SU-DHL-6 (cell line): ENCODE data around the gene ANKRD33B.
"Not testable (repeated sequence)": the region's sequence is repeated elsewhere in the genome, so short reads cannot be mapped to it uniquely, and the experiment has no call there.

Experiments used
- H2AFZ ChIP-seq: fragments of 200-600 bp; sonication (generic); 2 replicates; pipeline ENCODE4 v1.6.1; 2014; ENCODE audit warnings: low read depth, mild to moderate bottlenecking, moderate library complexity, mixed read lengths, antibody characterized with exemption, low read length; ENCODE audit not compliant: severe bottlenecking
- H3F3A ChIP-seq: fragments of 200-600 bp; shearing (Covaris generic); 2 replicates; pipeline ENCODE4 v1.6.0; 2016; ENCODE audit warnings: antibody characterized with exemption, mild to moderate bottlenecking; ENCODE audit not compliant: insufficient read depth
- H3K27ac ChIP-seq: fragments of 200-600 bp; sonication (generic); 2 replicates; pipeline ENCODE4 v1.5.1; 2016; ENCODE audit warnings: low read depth, mild to moderate bottlenecking, low read length, moderate library complexity, mixed read lengths
- H3K27me3 ChIP-seq: fragments of 200-600 bp; sonication (generic), shearing (Covaris generic); 2 replicates; pipeline ENCODE4 v1.6.0; 2014; ENCODE audit warnings: mild to moderate bottlenecking, low read length
- H3K36me3 ChIP-seq: fragments of 200-600 bp; sonication (generic); 2 replicates; pipeline ENCODE4 v1.6.1; 2014; ENCODE audit warnings: mild to moderate bottlenecking, low read length, mixed read lengths
- H3K4me2 ChIP-seq: fragments of 300-600, 200-600 bp; shearing (Covaris generic), sonication (generic); 2 replicates; pipeline ENCODE4 v1.6.0; 2014; ENCODE audit warnings: low read length, low read depth, mild to moderate bottlenecking; ENCODE audit not compliant: poor library complexity, severe bottlenecking
- H3K4me3 ChIP-seq: fragments of 200-600 bp; sonication (generic); 2 replicates; pipeline ENCODE4 v1.5.1; 2014; ENCODE audit warnings: antibody characterized with exemption, low read length, mild to moderate bottlenecking, mixed read lengths; ENCODE audit not compliant: insufficient read depth, poor library complexity, severe bottlenecking
- H3K79me2 ChIP-seq: fragments of 200-600 bp; sonication (generic); 2 replicates; pipeline ENCODE4 v1.6.1; 2014; ENCODE audit warnings: mild to moderate bottlenecking, low read length, moderate library complexity; ENCODE audit not compliant: insufficient read depth
- H3K9ac ChIP-seq: fragments of 200-600 bp; sonication (generic); 2 replicates; pipeline ENCODE4 v1.7.0; 2014; ENCODE audit warnings: mild to moderate bottlenecking, low read length
- H3K9me2 ChIP-seq: fragments of 200-600 bp; sonication (generic); replicated peaks from 2 replicates; pipeline ENCODE4 v1.6.1; 2014; ENCODE audit warnings: low read length; ENCODE audit not compliant: insufficient read depth
- H3K9me3 ChIP-seq: fragments of 200-600 bp; sonication (generic); 2 replicates; pipeline ENCODE4 v1.6.1; 2014; ENCODE audit warnings: low read length, mixed read lengths; ENCODE audit not compliant: insufficient read depth
- H4K20me1 ChIP-seq: fragments of 200-600 bp; sonication (generic); 2 replicates; pipeline ENCODE4 v1.6.1; 2014; ENCODE audit warnings: low read depth, mild to moderate bottlenecking, antibody characterized with exemption, low read length, moderate library complexity, mixed read lengths
- EZH2phosphoT487 ChIP-seq: fragments of 200-600 bp; sonication (generic), shearing (Covaris generic); conservative IDR thresholded peaks from 2 replicates; pipeline ENCODE4 v1.6.1; 2018; ENCODE audit warnings: mild to moderate bottlenecking, antibody characterized with exemption, low read length, moderate library complexity, mixed read lengths
- TF ChIP-seq, protein P1 (sequence below): fragments of 200-600 bp; sonication (generic); IDR thresholded peaks from one replicate; pipeline ENCODE4 v1.5.1; 2017; ENCODE audit warnings: antibody characterized with exemption, mild to moderate bottlenecking, low read length, moderate library complexity; ENCODE audit not compliant: insufficient read depth, poor library complexity, severe bottlenecking

Gene ANKRD33B

GRCh38 chr5:10566543-10567068 lies 2.7 kb downstream of the ANKRD33B start:
- Histone ChIP-seq H3K27ac (peak overlapping the region; percentile 38), H4K20me1 (no peaks in the 10 kb centered on the region), H3K4me2 (peak overlapping the region; percentile 76)

DNA sequence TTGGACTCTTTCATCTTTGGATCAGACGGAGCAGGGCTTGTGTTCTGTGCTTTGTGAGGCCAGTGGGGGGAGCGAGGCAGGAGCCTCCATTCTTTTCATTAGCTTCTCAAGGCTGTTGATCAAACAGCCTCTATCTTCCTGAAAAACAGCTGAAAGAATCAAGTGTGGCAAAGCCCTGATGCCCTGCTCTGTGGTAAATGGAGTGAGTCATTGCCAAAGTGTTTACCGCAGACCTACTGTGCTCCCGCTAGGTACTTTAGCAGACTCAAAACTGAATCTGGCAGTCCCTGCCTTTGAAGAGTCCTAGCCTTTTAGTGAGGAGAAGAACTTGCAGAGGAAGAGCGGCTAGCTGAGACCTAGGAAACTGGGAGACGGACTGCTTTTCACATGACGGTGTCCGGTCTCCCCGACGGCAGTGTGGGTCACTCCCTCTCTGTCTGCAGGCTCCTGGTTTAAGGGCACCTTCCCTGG lies 3.3 kb downstream of the ANKRD33B start:
- Histone ChIP-seq H3K27me3 (no peaks in the 10 kb centered on the region), H4K20me1 (no peaks in the 10 kb centered on the region), H3K36me3 (no peaks in the 10 kb centered on the region), H3K9me2 (no peaks in the 10 kb centered on the region), H2AFZ (no peak overlapping the region), H3F3A (peaks cover 11% of the 10 kb centered on the region), H3K9me3 (no peaks in the 10 kb centered on the region), H3K9ac (no peak overlapping the region), H3K27ac (no peak overlapping the region), H3K79me2 (peaks cover 75% of the 10 kb centered on the region), H3K4me3 (no peak overlapping the region), H3K4me2 (peak overlapping the region; percentile 23)
- TF ChIP-seq EZH2phosphoT487, result no peak
- TF ChIP-seq, protein P1, sequence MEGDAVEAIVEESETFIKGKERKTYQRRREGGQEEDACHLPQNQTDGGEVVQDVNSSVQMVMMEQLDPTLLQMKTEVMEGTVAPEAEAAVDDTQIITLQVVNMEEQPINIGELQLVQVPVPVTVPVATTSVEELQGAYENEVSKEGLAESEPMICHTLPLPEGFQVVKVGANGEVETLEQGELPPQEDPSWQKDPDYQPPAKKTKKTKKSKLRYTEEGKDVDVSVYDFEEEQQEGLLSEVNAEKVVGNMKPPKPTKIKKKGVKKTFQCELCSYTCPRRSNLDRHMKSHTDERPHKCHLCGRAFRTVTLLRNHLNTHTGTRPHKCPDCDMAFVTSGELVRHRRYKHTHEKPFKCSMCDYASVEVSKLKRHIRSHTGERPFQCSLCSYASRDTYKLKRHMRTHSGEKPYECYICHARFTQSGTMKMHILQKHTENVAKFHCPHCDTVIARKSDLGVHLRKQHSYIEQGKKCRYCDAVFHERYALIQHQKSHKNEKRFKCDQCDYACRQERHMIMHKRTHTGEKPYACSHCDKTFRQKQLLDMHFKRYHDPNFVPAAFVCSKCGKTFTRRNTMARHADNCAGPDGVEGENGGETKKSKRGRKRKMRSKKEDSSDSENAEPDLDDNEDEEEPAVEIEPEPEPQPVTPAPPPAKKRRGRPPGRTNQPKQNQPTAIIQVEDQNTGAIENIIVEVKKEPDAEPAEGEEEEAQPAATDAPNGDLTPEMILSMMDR, result no peak

More at GRCh38 chr5:10566543-10567068, 2.7 kb downstream of the ANKRD33B start:
- Histone ChIP-seq H3K27me3 (no peaks in the 10 kb centered on the region), H3K4me3 (no peak overlapping the region), H3K9me2 (no peaks in the 10 kb centered on the region), H3F3A (peaks cover 15% of the 10 kb centered on the region), H3K9ac (peak overlapping the region; percentile 76; the same call in 1 of the 2 replicates), H3K9me3 (no peaks in the 10 kb centered on the region), H3K79me2 (peaks cover 72% of the 10 kb centered on the region), H2AFZ (no peak overlapping the region), H3K36me3 (no peaks in the 10 kb centered on the region)
- TF ChIP-seq EZH2phosphoT487, result no peak
- TF ChIP-seq, protein P1, result no peak

GRCh38 chr5:10567781-10568321 lies 4.0 kb downstream of the ANKRD33B start:
- no peaks in the 10 kb centered on the region for H3K9me3 ChIP-seq
- H3K36me3 ChIP-seq, result no peaks in the 10 kb centered on the region
- no peak overlapping the region for H3K4me3 ChIP-seq
- no peaks in the 10 kb centered on the region for H3K27me3 ChIP-seq
- no peaks in the 10 kb centered on the region for H3K9me2 ChIP-seq
- peaks cover 6% of the 10 kb centered on the region; the same call in 1 of the 2 replicates for H3F3A ChIP-seq
- no peak overlapping the region for H3K9ac ChIP-seq
- peak overlapping the region; percentile 23 for H3K4me2 ChIP-seq
- no peak for TF ChIP-seq EZH2phosphoT487
- TF ChIP-seq, protein P1, result no peak
- H4K20me1 ChIP-seq, result no peaks in the 10 kb centered on the region
- H2AFZ ChIP-seq, result no peak overlapping the region
- peaks cover 82% of the 10 kb centered on the region for H3K79me2 ChIP-seq
- no peak overlapping the region for H3K27ac ChIP-seq

DNA sequence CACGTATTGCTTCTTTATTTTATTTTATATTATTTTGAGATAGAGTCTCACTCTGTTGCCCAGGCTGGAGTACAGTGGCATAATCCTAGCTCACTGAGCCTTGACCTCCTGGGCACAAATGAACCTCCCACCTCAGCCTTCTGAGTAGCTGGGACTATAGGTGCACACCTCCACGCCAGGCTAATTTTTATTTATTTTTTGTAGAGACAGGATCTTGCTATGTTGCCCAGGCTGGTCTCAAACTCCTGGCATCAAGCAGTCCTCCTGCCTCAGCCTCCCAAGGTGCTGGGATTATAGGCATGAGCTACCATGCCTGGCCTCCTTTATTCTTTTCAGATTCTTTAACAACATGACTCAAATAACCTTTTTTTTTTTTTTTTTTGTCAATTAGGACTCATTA lies 6.7 kb downstream of the ANKRD33B start:
- H3K4me3 ChIP-seq, H3K4me2 ChIP-seq, H3K27ac ChIP-seq, H3K9ac ChIP-seq, H4K20me1 ChIP-seq, H3K9me3 ChIP-seq, H3K27me3 ChIP-seq, H3K9me2 ChIP-seq, H3F3A ChIP-seq, H3K36me3 ChIP-seq, H2AFZ ChIP-seq: not testable (repeated sequence)
- peaks cover 87% of the 10 kb centered on the region for H3K79me2 ChIP-seq
